Chondrocyte (in vitro differentiated cells): Measurements from ENCODE around the gene IL1RL1. TPM values are rescaled to one million over a fixed set of nuclear protein-coding genes. Genes with fewer than 3 reads are reported as not detected.

Source experiments
- DNase-seq: peaks from one replicate; pipeline ENCODE4 v3.0.0; 2021; ENCODE audit warnings: mixed read lengths, low spot score
- H3K27ac Mint-ChIP-seq: one replicate; pipeline ENCODE4 v1.8.0; 2021; ENCODE audit warnings: mild to moderate bottlenecking, moderate library complexity, mixed read lengths; ENCODE audit not compliant: unreplicated experiment
- H3K27me3 Mint-ChIP-seq: 2 replicates; pipeline ENCODE4 v1.8.0; 2021; ENCODE audit warnings: low read depth, mixed read lengths
- H3K36me3 Mint-ChIP-seq: 2 replicates; pipeline ENCODE4 v1.8.0; 2021; ENCODE audit warnings: low read depth, mixed read lengths
- H3K4me1 Mint-ChIP-seq: 2 replicates; pipeline ENCODE4 v1.8.0; 2021; ENCODE audit warnings: low read depth, mild to moderate bottlenecking, mixed read lengths
- H3K4me3 Mint-ChIP-seq: one replicate; pipeline ENCODE4 v1.8.0; 2021; ENCODE audit warnings: mild to moderate bottlenecking, moderate library complexity, mixed read lengths; ENCODE audit not compliant: unreplicated experiment
- H3K9me3 Mint-ChIP-seq: 2 replicates; pipeline ENCODE4 v1.8.0; 2021; ENCODE audit warnings: low read depth, mixed read lengths
- total RNA-seq: library from RNA; stranded (reverse); gene quantifications from 3 replicates; pipeline ENCODE4 v1.2.1, GENCODE V29; 2021
- TF ChIP-seq, protein P1 (sequence below): fragments of 200-600 bp; sonication (generic); IDR thresholded peaks from 2 replicates; pipeline ENCODE4 v1.5.0; 2021; ENCODE audit warnings: antibody characterized with exemption, mild to moderate bottlenecking, moderate library complexity

Gene IL1RL1
- total RNA-seq, 1 donor from 2014 or later = not detected

GRCh38 chr2:102358496-102358895, 47.1 kb downstream of the IL1RL1 start:
- Mint-ChIP-seq H3K4me1 (peaks cover 7% of the 10 kb centered on the region), H3K4me3 (no peak overlapping the region), H3K36me3 (no peaks in the 10 kb centered on the region), H3K9me3 (no peaks in the 10 kb centered on the region), H3K27me3 (peaks cover 9% of the 10 kb centered on the region), H3K27ac (no peak overlapping the region)
- no peak for DNase-seq
- TF ChIP-seq, protein P1, sequence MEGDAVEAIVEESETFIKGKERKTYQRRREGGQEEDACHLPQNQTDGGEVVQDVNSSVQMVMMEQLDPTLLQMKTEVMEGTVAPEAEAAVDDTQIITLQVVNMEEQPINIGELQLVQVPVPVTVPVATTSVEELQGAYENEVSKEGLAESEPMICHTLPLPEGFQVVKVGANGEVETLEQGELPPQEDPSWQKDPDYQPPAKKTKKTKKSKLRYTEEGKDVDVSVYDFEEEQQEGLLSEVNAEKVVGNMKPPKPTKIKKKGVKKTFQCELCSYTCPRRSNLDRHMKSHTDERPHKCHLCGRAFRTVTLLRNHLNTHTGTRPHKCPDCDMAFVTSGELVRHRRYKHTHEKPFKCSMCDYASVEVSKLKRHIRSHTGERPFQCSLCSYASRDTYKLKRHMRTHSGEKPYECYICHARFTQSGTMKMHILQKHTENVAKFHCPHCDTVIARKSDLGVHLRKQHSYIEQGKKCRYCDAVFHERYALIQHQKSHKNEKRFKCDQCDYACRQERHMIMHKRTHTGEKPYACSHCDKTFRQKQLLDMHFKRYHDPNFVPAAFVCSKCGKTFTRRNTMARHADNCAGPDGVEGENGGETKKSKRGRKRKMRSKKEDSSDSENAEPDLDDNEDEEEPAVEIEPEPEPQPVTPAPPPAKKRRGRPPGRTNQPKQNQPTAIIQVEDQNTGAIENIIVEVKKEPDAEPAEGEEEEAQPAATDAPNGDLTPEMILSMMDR = no peak

GRCh38 chr2:102359527-102359926, 48.2 kb downstream of the IL1RL1 start:
- Mint-ChIP-seq H3K36me3 (no peaks in the 10 kb centered on the region), H3K4me3 (no peak overlapping the region), H3K9me3 (no peaks in the 10 kb centered on the region), H3K4me1 (peaks cover 7% of the 10 kb centered on the region), H3K27me3 (peaks cover 3% of the 10 kb centered on the region), H3K27ac (no peak overlapping the region)
- DNase-seq = no peak
- TF ChIP-seq, protein P1 = no peak

- Mint-ChIP-seq H3K27me3 (peaks cover 3% of the 10 kb centered on the region), H3K4me1 (no peaks in the 10 kb centered on the region), H3K9me3 (peaks cover 7% of the 10 kb centered on the region), H3K4me3 (no peak overlapping the region), H3K36me3 (peaks cover 5% of the 10 kb centered on the region), H3K27ac (no peak overlapping the region)
- TF ChIP-seq, protein P1 = no peak
- no peak for DNase-seq
These were observed 50.4 kb downstream of the IL1RL1 start for GRCh38 chr2:102361632-102362241.

GRCh38 chr2:102365763-102366162, 54.4 kb downstream of the IL1RL1 start:
- Mint-ChIP-seq H3K27me3 (peaks cover 11% of the 10 kb centered on the region), H3K36me3 (peaks cover 5% of the 10 kb centered on the region), H3K9me3 (peaks cover 12% of the 10 kb centered on the region), H3K27ac (no peak overlapping the region), H3K4me3 (no peak overlapping the region), H3K4me1 (no peaks in the 10 kb centered on the region)
- TF ChIP-seq, protein P1 = no peak
- no peak for DNase-seq

GRCh38 chr2:102366406-102367112, 55.2 kb downstream of the IL1RL1 start:
- peaks cover 5% of the 10 kb centered on the region for H3K36me3 Mint-ChIP-seq
- DNase-seq = no peak
- peaks cover 11% of the 10 kb centered on the region for H3K27me3 Mint-ChIP-seq
- TF ChIP-seq, protein P1 = no peak
- H3K9me3 Mint-ChIP-seq = peaks cover 12% of the 10 kb centered on the region
- H3K4me3 Mint-ChIP-seq = no peak overlapping the region
- H3K4me1 Mint-ChIP-seq = no peaks in the 10 kb centered on the region
- H3K27ac Mint-ChIP-seq = no peak overlapping the region
